Kidney (tissue), 14 donors: ENCODE results near the gene ARHGEF11. TPM values are rescaled to one million over a fixed set of nuclear protein-coding genes. Genes with fewer than 3 reads are reported as not detected.

Experiments
- DNase-seq, 5 donors: peaks; one replicate each; pipeline ENCODE4 v3.0.0-alpha.2; 2013 to 2020
- FAIRE-seq: peaks from 2 replicates; lab custom pipeline; 2012; peaks lifted over from hg19 to GRCh38; lab: Jason Lieb, UNC
- H3K27ac ChIP-seq, 2 donors: one replicate each; pipeline ENCODE4 v1.7.0; 2013; ENCODE audit warnings: low read depth in 2 of 2, low read length in 2 of 2, inconsistent platforms in 1 of 2
- H3K27me3 ChIP-seq: one replicate; pipeline ENCODE4 v1.7.1; 2013; ENCODE audit warnings: low read length, inconsistent platforms; ENCODE audit not compliant: control insufficient read depth, insufficient read depth
- H3K36me3 ChIP-seq, 3 donors: one replicate each; pipeline versions ENCODE4 v1.7.0 to v1.7.1; 2013; ENCODE audit warnings: low read length in 3 of 3, control low read depth in 1 of 3, inconsistent platforms in 1 of 3; ENCODE audit not compliant: insufficient read depth in 3 of 3, control insufficient read depth in 2 of 3
- H3K4me1 ChIP-seq, 3 donors: one replicate each; pipeline versions ENCODE4 v1.7.0 to v1.7.1; 2013; ENCODE audit warnings: low read length in 3 of 3, inconsistent platforms in 1 of 3, low read depth in 1 of 3; ENCODE audit not compliant: control insufficient read depth in 2 of 3, insufficient read depth in 2 of 3
- H3K4me3 ChIP-seq, 3 donors: one replicate each; pipeline versions ENCODE4 v1.7.0 to v1.8.1; 2013; ENCODE audit warnings: low read length in 3 of 3, control low read depth in 1 of 3, inconsistent platforms in 1 of 3
- H3K9ac ChIP-seq, 3 donors: one replicate each; pipeline versions ENCODE4 v1.7.0 to v1.7.1; 2013; ENCODE audit warnings: low read length in 3 of 3, control low read depth in 1 of 3, inconsistent platforms in 1 of 3
- H3K9me3 ChIP-seq, 3 donors: one replicate each; pipeline versions ENCODE4 v1.7.0 to v1.7.1; 2013; ENCODE audit warnings: low read length in 3 of 3, control low read depth in 1 of 3, inconsistent platforms in 1 of 3; ENCODE audit not compliant: control insufficient read depth in 2 of 3, insufficient read depth in 1 of 3
- CTCF ChIP-seq: IDR thresholded peaks from 3 replicates; pipeline ENCODE4 v1.5.1; 2012; ENCODE audit warnings: mild to moderate bottlenecking, moderate library complexity, borderline replicate concordance; ENCODE audit not compliant: insufficient read depth; ENCODE audit errors: extremely low read depth
- intact Hi-C: fragments of 100-400 bp; cut with DNase I; formaldehyde crosslinking; loops from one replicate; pipeline ENCODE4 v1.11.1; 2022
- polyA plus RNA-seq: library from polyadenylated mRNA; stranded (reverse); fragments of 350-450 nt; fragmentation: Illumina TruSeq; extraction: RNeasy Lipid Tissue Mini Kit (QIAGEN cat#74804); gene quantifications from one replicate; pipeline ENCODE4 v1.2.3, GENCODE V29; 2014; ENCODE audit warnings: low read depth, low replicate concordance; ENCODE audit not compliant: insufficient read depth
- total RNA-seq: library from RNA; stranded (reverse); fragmentation: NEBNext Ultra II Directional; extraction: Animal tissue kit (Norgen Biotek cat#: 25700); gene quantifications from one replicate; pipeline ENCODE4 v1.2.1, GENCODE V29; 2021
- donor health status: control.
- donor health status: control.
- donor health status: control.
- donor health status: control.
- donor health status: control.
- donor health status: DM: yes; HTN: yes; CAD: no.
- donor health status: Normal renal cell carcinoma (clear cell type).

ARHGEF11 gene
- total and polyA plus RNA-seq, 2 donors from 2014 or later = 8.8 to 36.4 TPM

- Histone ChIP-seq H3K27ac (no peak overlapping the region), H3K4me3 (no peak overlapping the region), H3K36me3 (peaks cover 0 to 4% (median 3%) of the 10 kb centered on the region in 3 donors), H3K9me3 (no peaks in the 10 kb centered on the region), H3K4me1 (no peaks in the 10 kb centered on the region), H3K27me3 (no peaks in the 10 kb centered on the region), H3K9ac (no peak overlapping the region)
- no peak for FAIRE-seq
- TF ChIP-seq CTCF = no peak
- DNase-seq = no peak
- intact Hi-C loops = no loop called here
These were observed 131.1 kb downstream of the ARHGEF11 start for GRCh38 chr1:156914440-156914856.

- Histone ChIP-seq H3K9ac (no peak overlapping the region), H3K27me3 (no peaks in the 10 kb centered on the region), H3K36me3 (peaks cover 0 to 4% (median 3%) of the 10 kb centered on the region in 3 donors), H3K27ac (no peak overlapping the region), H3K4me1 (no peaks in the 10 kb centered on the region), H3K4me3 (no peak overlapping the region), H3K9me3 (no peaks in the 10 kb centered on the region)
- TF ChIP-seq CTCF = no peak
- no peak for FAIRE-seq
- no peak for DNase-seq
- intact Hi-C loops = no loop called here
These were observed 131.6 kb downstream of the ARHGEF11 start for GRCh38 chr1:156913809-156914387.

- H3K4me1 ChIP-seq = no peaks in the 10 kb centered on the region
- no peak overlapping the region for H3K4me3 ChIP-seq
- H3K9ac ChIP-seq = no peak overlapping the region
- peak in 4 of 5 donors; percentile 60 to 76 (median 68) for DNase-seq
- no peak overlapping the region for H3K27ac ChIP-seq
- no peaks in the 10 kb centered on the region for H3K27me3 ChIP-seq
- no peak for TF ChIP-seq CTCF
- no peaks in the 10 kb centered on the region for H3K9me3 ChIP-seq
- FAIRE-seq = no peak
- H3K36me3 ChIP-seq = peaks cover 0 to 4% (median 3%) of the 10 kb centered on the region in 3 donors
- intact Hi-C loops = no loop called here
These were observed 132.4 kb downstream of the ARHGEF11 start for GRCh38 chr1:156912861-156913808.
